NCI-H1105 (cell line): ENCODE measurements around the gene PRDX6.
A peak's percentile ranks its signal among the peaks of the same experiment; 100 is the strongest.
"Not testable (repeated sequence)": the region's sequence is repeated elsewhere in the genome, so short reads cannot be mapped to it uniquely, and the experiment has no call there.

Experiments used
- DNase-seq: peaks from one replicate; lab custom pipeline; 2025; lab: John Stamatoyannopoulos, UW

The PRDX6 gene

DNA sequence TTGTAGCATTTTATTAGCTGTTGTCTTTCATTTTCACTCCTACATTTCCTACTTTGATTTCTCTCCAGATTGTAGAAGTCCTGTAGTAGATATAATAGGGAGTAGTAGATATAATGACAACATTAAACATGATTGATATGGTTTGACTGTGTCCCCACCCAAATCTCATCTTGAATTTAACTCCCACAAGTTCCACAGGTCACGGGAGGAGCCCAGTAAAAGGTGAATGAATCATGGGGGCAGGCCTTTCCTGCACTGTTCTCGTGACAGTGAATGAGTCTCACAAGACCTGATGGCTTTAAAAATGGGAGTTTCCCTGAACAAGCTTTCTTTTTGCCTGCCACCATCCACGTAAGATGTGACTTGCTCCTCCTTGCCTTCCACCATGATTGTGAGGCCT lies 7.5 kb upstream of the PRDX6 start:
- no peak for DNase-seq

DNA sequence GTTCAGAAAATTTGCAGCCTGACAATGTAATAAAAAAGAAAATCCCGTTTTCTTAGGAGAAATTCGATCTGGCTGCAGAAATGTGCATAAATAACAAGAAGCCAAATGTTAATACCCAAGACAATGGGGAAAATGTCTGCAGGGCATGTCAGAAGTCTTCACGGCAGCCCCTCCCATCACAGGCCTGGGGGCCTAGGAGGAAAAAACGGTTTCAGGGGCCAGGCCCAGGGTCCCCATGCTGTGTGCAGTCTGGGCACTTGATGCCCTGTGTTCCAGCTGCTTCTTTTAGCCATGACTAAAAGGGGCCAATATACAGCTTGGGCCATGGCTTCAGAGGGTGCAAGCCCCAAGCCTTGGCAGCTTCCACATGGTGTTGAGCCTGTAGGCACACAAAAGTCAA lies 6.5 kb upstream of the PRDX6 start:
- DNase-seq = no peak

DNA sequence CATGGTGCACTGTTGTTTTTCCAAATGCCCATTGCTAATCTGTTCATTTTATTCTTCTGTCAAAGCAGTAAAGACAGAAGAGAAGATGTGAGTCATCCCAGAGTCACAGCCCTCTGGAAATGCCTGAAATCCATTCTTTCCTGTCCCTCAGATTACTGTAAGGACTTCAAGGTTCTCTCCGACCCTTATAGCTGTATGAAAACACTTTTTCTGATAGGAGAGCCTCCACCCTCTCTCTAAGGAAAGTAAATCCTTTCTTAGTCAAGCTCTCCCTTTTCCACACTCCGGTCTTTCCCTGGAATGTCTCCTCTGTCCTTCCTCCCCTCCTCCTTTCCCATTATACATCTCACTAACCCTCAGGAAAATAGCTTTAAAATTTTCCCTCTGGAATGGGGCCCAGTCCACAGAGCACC lies 3.5 kb upstream of the PRDX6 start:
- no peak for DNase-seq

DNA sequence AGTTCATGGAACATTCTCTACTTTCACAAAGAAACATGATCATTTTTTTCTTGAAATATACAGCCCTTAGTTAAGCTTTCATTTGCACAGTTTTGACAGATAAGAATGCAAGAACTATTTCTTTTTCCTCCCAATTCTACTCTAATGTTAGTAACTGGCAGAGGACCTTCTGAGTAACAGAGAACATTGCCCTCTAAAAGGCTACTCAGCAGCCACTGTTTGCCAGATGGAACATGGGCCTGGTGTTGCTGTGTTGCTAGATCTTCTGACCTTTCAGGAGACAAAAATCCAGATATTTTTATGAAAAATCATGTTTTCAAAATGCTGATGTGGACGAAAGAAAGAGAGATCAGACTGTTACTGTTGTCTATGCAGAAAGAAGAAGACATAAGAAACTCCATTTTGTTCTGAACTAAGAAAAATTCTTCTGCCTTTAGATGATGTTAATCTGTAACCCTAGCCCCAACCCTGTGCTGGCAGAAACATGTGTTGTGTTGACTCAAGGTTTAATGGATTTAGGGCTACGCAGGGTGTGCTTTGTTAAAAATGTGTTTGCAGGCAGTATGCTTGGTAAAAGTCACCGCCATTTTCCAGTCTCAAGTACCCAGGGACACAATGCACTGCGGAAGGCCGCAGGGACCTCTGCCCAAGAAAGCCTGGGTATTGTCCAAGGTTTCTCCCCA lies 2.9 kb upstream of the PRDX6 start:
- DNase-seq = no peak

DNA sequence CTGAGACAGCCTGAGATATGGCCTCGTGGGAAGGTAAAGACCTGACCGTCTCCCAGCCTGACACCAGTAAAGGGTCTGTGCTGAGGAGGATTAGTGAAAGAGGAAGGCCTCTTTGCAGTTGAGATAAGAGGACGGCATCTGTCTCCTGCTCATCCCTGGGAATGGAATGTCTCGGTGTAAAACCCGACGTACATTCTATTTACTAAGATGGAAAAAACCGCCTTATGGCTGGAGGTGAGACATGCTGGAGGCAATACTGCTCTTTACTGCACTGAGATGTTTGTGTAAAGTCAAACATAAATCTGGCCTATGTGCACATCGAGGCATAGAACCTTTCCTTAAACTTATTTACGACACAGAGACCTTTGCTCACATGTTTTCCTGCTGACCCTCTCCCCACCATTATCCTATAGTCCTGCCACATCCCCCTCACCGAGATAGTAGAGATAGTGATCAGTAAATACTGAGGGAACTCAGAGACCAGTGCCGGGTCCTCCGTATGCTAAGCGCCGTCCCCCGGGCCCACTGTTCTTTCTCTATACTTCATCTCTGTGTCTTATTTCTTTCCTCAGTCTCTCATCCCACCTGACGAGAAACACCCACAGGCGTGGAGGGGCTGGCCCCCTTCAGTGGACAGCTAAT lies 2.2 kb upstream of the PRDX6 start:
- DNase-seq = not testable (repeated sequence)

DNA sequence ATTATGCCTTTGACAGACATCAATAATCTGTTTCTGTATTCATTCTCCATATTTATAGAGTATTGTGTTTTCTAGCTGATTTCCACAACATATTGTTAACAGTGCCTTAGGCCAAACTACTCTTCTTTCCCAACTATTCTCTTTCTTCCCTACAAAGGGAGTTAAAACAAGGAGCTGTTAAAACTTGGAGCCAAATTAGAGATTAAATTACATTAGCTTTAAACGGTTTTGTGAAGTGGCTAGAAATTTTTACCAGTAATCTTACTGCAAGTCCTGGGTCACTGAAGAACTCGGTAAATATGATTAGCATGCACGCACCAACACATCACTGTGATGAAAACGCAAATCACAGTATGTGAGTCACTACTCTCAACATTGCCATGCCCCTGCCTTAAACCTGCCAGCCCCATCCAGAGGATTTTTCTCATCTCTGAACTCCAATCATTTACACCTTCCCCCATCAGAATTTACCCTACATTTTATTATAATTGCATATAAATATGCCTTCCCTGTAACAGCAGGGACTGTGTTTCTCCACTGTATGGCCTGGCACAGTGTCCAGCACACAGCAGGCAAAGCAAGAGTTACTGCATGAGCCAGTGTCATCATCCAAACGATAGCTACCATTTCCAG lies 1.5 kb upstream of the PRDX6 start:
- DNase-seq = no peak

DNA sequence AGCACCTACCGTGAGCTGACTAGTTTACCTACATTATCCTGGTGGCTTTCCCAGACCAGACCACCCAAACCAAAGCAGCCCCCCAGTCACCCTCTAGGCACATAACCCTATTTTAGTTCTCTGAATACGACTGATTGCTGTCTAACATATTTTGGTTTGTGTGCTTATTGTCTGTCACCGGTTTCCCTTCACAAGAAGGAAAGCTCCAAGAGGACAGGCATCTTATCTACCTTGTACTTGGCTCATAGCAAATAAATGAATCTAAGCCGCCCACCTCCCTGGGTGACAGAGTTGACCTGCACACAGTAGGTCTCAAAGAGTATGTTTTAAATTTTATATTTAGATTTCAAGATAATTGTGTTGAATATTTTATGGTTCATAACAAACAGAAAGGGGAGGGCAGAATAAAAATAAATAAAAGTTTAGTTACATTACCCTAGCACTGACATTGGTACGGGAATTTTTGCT lies 904 bp upstream of the PRDX6 start:
- no peak for DNase-seq

DNA sequence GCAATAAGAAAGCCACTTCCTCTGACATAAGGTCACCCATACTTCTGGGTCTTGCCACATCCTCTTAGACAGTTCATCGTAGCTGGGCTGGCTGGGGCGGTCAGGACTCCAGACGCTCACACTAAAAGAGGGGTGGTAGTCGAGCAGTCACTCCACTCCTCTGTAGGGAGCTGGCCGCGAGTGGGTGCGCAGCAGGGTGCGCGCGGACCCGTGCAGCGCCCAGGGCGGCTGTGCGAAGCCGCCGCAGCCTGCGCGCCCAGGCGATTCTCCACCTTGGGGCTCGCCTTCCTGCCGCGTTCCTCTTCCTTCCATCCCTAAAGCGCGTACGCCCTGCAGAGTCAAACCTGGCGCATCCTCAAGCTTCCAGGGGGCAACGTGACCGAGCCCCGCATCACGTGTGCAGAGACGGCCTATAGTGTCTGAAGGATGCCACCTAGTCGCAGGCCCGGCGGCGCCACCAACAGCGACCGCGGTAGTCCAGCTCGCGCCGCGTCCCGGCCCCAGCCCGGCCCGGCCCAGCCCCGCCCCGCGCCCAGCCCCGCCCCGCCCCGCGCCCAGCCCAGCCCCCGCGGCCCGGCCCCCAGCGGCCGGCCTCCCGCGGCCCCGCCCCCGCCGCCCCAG lies 360 bp upstream of the PRDX6 start:
- peak; percentile 95 for DNase-seq

DNA sequence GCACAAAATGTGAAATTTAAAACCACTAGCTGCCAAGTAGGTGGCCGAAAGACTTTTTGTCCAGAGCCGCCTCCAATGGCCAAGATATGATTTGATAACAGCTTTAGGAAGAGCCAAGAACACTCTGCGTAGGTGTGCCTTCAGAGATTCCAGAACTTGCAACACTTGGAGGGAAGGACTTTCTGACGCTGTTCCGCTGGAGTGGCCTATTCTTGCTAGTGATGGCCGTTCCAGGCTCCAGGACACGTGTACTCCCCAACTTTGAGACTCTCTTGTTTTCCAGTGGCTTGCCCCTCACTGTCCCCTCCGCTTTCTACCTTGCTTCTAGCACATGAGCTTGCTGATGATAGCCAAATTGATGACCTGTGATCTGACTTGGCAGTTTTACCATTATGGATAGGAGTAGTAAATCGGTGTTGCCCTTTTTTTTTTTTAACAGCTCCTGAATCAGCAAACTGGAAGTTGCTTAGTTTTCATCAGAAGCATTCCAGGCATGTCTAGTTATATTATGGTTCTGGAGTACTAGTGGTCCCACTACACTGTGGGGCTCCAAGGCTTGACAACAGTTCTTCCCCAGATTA lies 1.0 kb downstream of the PRDX6 start:
- DNase-seq = no peak

DNA sequence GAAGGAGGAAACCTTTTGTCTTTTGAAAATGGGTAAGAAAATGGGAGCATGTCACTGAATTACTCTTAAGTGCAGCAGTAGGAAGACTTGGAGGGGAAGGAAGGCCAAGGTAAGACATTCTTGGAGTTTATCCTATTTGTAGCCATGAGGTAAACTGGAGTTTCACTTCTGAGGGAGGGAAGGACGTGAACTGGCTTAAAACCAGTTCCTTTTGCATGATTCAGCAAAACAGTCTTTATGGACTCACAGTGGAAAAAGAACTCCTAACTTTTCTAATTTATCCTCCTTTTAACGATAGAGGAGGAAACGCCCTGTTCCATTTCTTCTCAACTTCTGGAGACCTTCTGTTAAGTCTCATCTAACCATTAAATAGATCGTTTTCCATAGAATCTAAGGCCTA lies 2.5 kb downstream of the PRDX6 start:
- DNase-seq = no peak

DNA sequence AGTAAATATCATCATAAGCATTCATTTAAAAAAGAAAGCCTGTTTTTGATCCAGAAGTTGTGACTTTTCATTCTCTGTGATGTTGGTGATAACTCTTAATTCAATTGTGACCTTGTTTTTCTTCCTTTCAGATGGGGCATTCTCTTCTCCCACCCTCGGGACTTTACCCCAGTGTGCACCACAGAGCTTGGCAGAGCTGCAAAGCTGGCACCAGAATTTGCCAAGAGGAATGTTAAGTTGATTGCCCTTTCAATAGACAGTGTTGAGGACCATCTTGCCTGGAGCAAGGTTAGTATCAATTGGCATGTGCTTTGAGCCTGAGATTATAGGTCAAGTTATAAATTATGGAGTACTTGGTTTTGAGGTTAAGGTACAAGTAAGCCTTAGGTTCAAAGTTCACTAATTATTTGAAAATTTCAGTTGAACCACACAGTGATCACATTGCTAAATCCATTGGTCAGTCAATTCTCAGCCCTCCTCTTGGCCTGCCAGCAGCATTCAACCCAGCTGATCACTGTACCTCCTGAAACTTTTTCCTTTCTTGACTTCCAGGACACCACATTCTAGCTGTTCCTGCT lies 4.1 kb downstream of the PRDX6 start:
- no peak for DNase-seq

DNA sequence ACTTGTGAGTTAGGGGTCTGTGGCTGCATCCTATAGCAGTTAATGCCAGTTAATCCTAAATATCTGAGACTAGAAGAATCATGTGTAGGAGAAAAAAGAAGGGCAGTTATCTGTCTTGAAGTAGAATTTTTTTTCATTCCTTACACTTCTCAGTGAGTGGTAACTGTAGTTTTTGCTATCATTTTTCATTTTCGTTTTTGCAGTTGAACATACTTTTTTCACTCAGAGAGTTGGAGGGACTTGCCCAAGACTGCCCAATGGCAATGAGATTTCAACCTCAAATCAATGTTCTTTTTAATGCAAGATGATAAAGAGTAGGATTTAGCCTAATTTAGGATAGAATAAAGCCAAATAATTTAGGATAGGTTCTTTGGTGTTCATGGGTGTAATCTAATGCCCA lies 5.5 kb downstream of the PRDX6 start:
- DNase-seq = no peak

DNA sequence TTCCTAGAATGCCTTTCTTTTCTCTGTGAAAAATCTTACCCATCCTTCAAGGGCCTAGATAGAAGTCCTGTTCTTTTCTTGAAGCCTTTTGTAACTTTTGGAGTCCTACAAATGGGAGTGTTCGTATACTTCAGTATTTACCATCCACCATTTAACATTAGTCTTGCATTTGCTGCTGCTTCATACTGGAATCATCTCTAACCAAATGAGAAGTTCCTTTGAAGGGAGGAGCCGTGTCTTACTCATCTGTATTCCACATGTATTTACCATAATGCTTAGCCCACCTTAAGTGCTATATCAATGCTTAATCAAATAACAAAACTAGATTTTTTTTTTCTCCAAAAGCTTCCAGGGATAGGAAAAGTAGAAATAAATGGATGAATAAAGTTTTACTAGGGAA lies 7.1 kb downstream of the PRDX6 start:
- no peak for DNase-seq

DNA sequence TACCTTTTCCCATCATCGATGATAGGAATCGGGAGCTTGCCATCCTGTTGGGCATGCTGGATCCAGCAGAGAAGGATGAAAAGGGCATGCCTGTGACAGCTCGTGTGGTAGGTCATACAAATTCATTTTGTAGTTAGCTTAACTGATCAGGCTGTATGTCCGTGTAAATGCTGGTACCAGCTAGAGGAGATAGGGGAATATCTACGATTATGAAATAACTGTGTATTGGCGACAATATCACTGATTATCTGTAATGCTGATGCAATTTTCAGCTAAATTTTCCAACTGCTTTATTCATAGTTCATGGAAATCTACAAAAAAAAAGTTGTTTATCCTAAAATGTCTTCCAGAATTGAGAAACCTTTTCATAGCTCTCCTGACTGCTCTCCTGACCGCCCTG lies 8.3 kb downstream of the PRDX6 start:
- DNase-seq = no peak

DNA sequence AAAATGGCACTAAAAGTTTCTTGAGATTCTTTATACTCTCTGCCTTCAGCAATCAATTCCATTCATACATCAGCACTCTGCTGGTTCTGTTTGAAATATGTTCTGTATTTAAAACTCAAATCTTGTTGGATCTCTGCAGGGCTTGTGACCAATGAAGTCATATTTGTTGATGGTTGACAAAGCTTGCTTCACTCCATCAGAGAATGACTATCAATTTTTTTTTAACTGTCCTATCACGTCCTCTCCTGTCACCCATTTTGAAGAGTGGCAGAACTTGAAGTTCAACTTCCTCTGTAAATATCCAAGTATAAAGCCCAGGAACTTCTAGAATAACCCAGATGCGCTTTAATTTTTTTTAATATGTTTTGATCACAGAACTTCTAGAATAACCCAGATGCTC lies 10.9 kb downstream of the PRDX6 start:
- DNase-seq = no peak

DNA sequence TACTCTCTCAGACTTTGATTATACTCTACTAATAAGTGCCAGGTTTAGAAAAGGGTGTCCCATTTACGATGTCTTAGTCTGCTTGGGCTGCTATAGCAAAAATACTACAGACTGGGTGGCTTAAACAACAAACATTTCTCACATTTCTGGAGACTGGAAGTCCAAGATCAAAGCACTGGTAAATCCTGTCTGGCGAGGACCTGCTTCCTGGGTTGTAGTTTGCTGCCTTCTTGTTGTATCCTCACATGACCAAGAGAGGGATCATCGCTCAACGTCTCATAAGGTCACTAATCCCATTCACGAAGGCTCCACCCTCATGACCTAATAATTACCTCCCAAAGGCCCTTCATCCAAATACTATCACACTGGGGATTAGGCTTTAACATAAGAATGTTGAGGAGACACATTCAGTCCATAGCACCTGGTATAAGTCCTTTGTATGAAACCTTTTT lies 12.0 kb downstream of the PRDX6 start:
- DNase-seq = no peak

DNA sequence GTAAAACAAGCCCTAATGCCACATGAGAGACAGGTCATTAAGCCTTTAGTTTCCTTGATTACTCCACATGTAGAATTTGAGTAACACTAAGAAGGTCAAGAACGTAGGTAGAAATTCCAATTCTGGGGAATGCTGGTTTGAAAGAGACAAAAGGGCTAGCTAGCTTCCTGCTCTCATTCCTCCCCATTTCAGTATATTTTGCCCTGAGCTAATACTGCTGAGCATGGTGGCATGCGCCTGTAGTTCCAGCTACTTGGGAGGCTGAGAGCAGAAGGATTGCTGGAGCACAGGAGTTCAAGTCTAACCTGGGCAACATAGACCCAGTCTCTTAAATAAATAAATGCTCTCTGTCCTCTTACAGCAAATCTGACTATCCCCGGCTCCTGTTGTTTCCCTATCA lies 12.8 kb downstream of the PRDX6 start:
- no peak for DNase-seq

DNA sequence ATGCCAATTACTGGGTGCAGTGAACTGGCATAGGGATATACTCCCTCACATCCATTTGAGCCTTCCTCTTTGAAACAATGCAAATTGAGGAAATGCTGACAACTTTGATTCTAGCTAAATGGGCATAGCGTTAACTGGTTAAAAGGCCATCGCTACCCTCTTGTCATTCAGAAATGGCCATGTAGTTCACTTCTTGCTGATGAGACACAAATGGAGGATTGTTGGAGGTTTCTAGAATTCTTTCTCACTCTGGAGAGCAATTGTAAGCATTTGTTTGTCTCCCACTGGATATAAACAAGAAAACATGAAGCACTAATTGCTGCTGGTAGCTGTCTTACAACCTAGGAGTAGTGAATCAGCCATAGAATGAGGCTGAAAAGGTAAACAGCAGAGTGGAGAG lies 14.4 kb downstream of the PRDX6 start:
- no peak for DNase-seq

DNA sequence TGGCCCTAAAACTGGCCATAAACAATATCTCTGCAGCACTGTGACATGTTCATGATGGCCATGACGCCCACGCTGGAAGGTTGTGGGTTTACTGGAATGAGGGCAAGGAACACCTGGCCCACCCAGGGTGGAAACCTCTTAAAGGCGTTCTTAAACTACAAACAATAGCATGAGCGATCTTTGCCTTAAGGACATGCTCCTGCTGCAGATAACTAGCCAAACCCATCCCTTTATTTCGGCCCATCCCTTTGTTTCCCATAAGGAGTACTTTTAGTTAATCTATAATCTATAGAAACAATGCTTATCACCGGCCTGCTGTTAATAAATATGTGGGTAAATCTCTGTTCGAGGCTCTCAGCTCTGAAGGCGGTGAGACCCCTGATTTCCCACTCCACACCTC lies 16.0 kb downstream of the PRDX6 start:
- not testable (repeated sequence) for DNase-seq

DNA sequence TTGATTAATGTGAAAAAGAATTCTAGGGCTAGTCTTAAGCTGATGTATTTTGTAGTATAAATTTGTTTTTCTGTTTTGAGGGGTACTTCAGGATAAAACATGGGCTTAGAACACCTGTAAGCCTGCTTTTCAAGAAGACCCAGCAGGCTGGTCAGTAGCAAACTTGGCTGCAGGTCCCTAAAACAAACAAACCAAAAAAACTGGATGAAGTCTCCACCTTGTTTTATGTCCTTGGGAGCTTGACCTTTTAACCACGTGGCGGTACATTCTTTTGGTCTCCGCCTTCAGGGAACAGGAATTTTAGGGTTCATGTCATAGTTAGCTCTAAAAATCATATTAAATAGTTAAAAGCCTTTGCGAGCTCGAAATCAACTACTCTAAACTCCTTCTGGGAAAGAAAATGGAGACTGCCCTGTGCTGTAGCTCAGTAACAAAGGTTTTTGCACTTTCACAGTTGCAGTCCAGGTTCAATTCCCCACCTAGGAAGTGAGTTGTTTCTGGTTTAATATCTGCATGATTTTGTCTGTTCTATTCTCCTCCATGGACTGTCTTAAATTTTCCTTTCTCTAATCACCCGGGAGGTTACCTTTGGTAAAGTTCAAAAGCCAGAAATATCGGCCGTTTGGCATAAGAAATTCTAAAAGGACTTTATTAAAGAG lies 18.6 kb downstream of the PRDX6 start:
- no peak for DNase-seq

DNA sequence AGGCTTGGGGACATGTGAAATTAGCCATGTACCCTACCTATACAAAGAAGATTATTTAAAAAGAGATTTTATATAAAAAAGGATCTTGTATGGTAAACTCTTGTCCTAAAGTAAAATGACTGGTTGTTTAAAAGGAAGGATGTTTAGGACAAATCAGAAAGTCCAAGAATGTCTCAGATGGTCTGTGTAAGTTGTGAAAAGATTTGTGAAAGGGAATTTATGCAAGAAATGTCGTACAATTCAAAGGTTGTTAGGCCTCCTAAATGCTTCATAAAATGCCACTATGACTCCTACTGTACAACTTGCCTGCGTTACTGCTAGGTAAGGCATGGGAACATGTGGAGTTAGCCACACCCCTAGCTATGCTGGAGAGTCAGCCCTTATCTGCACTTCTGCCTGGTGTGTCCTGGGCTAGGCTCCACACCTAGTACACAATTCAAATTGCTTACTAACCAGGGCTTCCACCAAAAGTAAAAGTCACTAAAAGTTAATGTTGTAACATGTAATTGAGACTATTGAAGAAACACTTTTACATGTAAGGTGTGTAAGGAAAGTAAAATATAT lies 19.7 kb downstream of the PRDX6 start:
- DNase-seq = no peak
